K562 (cell line): Measurements from ENCODE around the gene ROMO1. TPM values are rescaled to one million over a fixed set of nuclear protein-coding genes. Genes with fewer than 3 reads are reported as not detected.

Source experiments
- ATAC-seq: fragments of 200-7000 bp; cut with Tn5 transposase; 3 replicates; pipeline ENCODE4 v1.9.1; 2020; ENCODE audit warnings: moderate library complexity
- BruUV-seq: library from RNA; stranded (reverse); fragments of 400-500 nt; replicated peaks from 2 replicates; lab custom pipeline; 2021; lab: Mats Ljungman, UMichigan
- CTCF ChIA-PET: fragments of 300-600 bp; formaldehyde crosslinking; extraction: SDS; loops from one replicate; lab custom pipeline; 2021; ENCODE audit warnings: low intra/inter-chr PET ratio; lab: Yijun Ruan, JAX
- POLR2A ChIA-PET: fragments of 300-600, 350-650 bp; sonication (Branson Sonifier 250); formaldehyde crosslinking; extraction: SDS; loops from one replicate; lab custom pipeline; 2021; ENCODE audit warnings: antibody characterized with exemption, inconsistent platforms; lab: Yijun Ruan, JAX
- DNase-seq, 4 experiments: peaks; one replicate each; pipeline versions ENCODE4 v3.0.0 to v3.0.0-alpha.2; 2011 to 2018; ENCODE audit warnings: low spot score in 3 of 4, mixed read lengths in 3 of 4; ENCODE audit errors: extremely low read depth in 1 of 4
- FAIRE-seq: peaks from 2 replicates; lab custom pipeline; 2011; peaks lifted over from hg19 to GRCh38; lab: Jason Lieb, UNC
- H2AFZ ChIP-seq: 2 replicates; pipeline ENCODE4 v1.6.0; 2011; ENCODE audit warnings: low read depth, low read length, control low read depth, inconsistent platforms
- H3K27ac ChIP-seq: fragments of 200-600 bp; 3 replicates; pipeline ENCODE4 v1.8.0; 2011; ENCODE audit warnings: low read depth, mild to moderate bottlenecking, control low read depth, inconsistent platforms, low read length, moderate library complexity, mixed read lengths; ENCODE audit errors: extremely low read depth
- H3K27me3 ChIP-seq, 2 experiments: fragments of 300-600 bp in 1 of 2; 2 replicates in 1 of 2; 3 replicates in 1 of 2; pipeline versions ENCODE4 v1.6.0 to v1.8.0; 2011; ENCODE audit warnings: inconsistent platforms in 2 of 2, low read length in 2 of 2, mild to moderate bottlenecking in 1 of 2, mixed read lengths in 1 of 2, moderate library complexity in 1 of 2; ENCODE audit not compliant: control insufficient read depth in 2 of 2, insufficient read depth in 2 of 2
- H3K36me3 ChIP-seq: fragments of 300-600 bp; 3 replicates; pipeline ENCODE4 v1.8.0; 2011; ENCODE audit warnings: mild to moderate bottlenecking, low read length, inconsistent platforms; ENCODE audit not compliant: control insufficient read depth, insufficient read depth
- H3K4me1 ChIP-seq, 2 experiments: fragments of 200-600 bp in 1 of 2; replicated peaks in 1 of 2; 2 replicates in 1 of 2; 3 replicates in 1 of 2; pipeline versions ENCODE4 v1.5.1 to v1.8.0; 2011; ENCODE audit warnings: inconsistent platforms in 2 of 2, low read length in 2 of 2, mild to moderate bottlenecking in 1 of 2, mixed read lengths in 1 of 2, moderate library complexity in 1 of 2; ENCODE audit not compliant: control insufficient read depth in 2 of 2, insufficient read depth in 2 of 2
- H3K4me2 ChIP-seq: 2 replicates; pipeline ENCODE4 v1.6.1; 2011; ENCODE audit warnings: low read length, control low read depth, inconsistent platforms, mixed read lengths; ENCODE audit not compliant: insufficient read depth
- H3K4me3 ChIP-seq: fragments of 200-600 bp; sonication (generic), shearing (Covaris generic); 2 replicates; pipeline ENCODE4 v1.5.1; 2016; ENCODE audit warnings: control low read depth, inconsistent platforms
- H3K79me2 ChIP-seq: fragments of 200-600 bp; 3 replicates; pipeline ENCODE4 v1.8.0; 2011; ENCODE audit warnings: low read length, inconsistent platforms; ENCODE audit not compliant: control insufficient read depth, insufficient read depth
- H3K9ac ChIP-seq, 2 experiments: 2 replicates each; pipeline versions ENCODE4 v1.6.0 to v1.6.1; 2011; ENCODE audit warnings: low read depth in 2 of 2, low read length in 2 of 2, control low read depth in 1 of 2, inconsistent platforms in 1 of 2, mild to moderate bottlenecking in 1 of 2, mixed read lengths in 1 of 2; ENCODE audit not compliant: insufficient read depth in 1 of 2
- H3K9me1 ChIP-seq: one replicate; pipeline ENCODE4 v1.6.0; 2011; ENCODE audit warnings: inconsistent platforms, mild to moderate bottlenecking, low read length, moderate library complexity; ENCODE audit not compliant: control insufficient read depth, insufficient read depth
- H3K9me3 ChIP-seq: replicated peaks from 2 replicates; pipeline ENCODE4 v1.5.1; 2011; ENCODE audit warnings: low read depth, low read length, inconsistent platforms; ENCODE audit not compliant: control insufficient read depth, insufficient read depth
- H4K20me1 ChIP-seq: replicated peaks from 2 replicates; pipeline ENCODE4 v1.6.1; 2011; ENCODE audit warnings: low read length, inconsistent platforms, mixed read lengths; ENCODE audit not compliant: control insufficient read depth, insufficient read depth
- CCAR2 ChIP-seq: fragments of 200-400 bp; formaldehyde crosslinking; IDR thresholded peaks from 2 replicates; pipeline ENCODE4 v1.6.1; 2017; ENCODE audit warnings: mild to moderate bottlenecking, low read depth, low read length
- DLX4 ChIP-seq: fragments of 250-450 bp; sonication (Bioruptor Pico); IDR thresholded peaks from 2 replicates; pipeline ENCODE4 v1.6.1; 2021; ENCODE audit warnings: mild to moderate bottlenecking
- EHMT2 ChIP-seq: fragments of 450-650 bp; IDR thresholded peaks from 2 replicates; pipeline ENCODE4 v1.6.1; 2018; ENCODE audit warnings: antibody characterized with exemption
- GTF3C2 ChIP-seq: IDR thresholded peaks from 3 replicates; pipeline ENCODE4 v1.6.1; 2011; ENCODE audit warnings: borderline replicate concordance, mild to moderate bottlenecking, moderate library complexity; ENCODE audit not compliant: insufficient read length; ENCODE audit errors: extremely low read depth
- HMG20A ChIP-seq: fragments of 450-650 bp; formaldehyde crosslinking; conservative IDR thresholded peaks from 2 replicates; pipeline ENCODE4 v1.4.0; 2020; ENCODE audit warnings: mild to moderate bottlenecking, mixed read lengths
- RBFOX2 ChIP-seq: fragments of 200-400 bp; formaldehyde crosslinking; IDR thresholded peaks from 2 replicates; pipeline ENCODE4 v1.6.1; 2017; ENCODE audit warnings: low read depth, mild to moderate bottlenecking, low read length, moderate library complexity
- TAF15 ChIP-seq: fragments of 200-400 bp; formaldehyde crosslinking; IDR thresholded peaks from 2 replicates; pipeline ENCODE4 v1.6.1; 2017; ENCODE audit warnings: mild to moderate bottlenecking, low read depth, low read length, moderate library complexity
- WGBS: fragments of 100-300 bp; shearing (Covaris generic); methylation state at CpG from one replicate; pipeline ENCODE4 v1.1.6; 2016; ENCODE audit warnings: low coverage, mixed read lengths; ENCODE audit not compliant: insufficient coverage; ENCODE audit errors: missing lambda C conversion rate; 5-methylcytosine and 5-hydroxymethylcytosine counted together
- in situ Hi-C: fragments of 300-500 bp; cut with MboI; formaldehyde crosslinking; loops from 4 replicates; pipeline ENCODE4 v1.15.0; 2018; ENCODE audit warnings: inconsistent platforms, mixed read lengths
- intact Hi-C: fragments of 100-400 bp; cut with micrococcal nuclease; formaldehyde crosslinking; loops from 2 replicates; pipeline ENCODE4 v1.14.2; 2022
- polyA plus RNA-seq, 8 experiments: library from polyadenylated mRNA; depleted of rRNA in 4 of 8; stranded (reverse) in 5 of 8; unstranded in 3 of 8; fragments of >200 nt; fragmentation: Nextera tagmentation in 2 of 8; fragmentation: Illumina TruSeq in 1 of 8; extraction: Ambion mirVana in 2 of 8; extraction: Trizol in 1 of 8; gene quantifications; 2 replicates each; pipeline versions ENCODE4 v1.2.1 to v1.2.3, GENCODE V29; 2011 to 2014; ENCODE audit warnings: inconsistent platforms in 1 of 8, missing spikeins in 1 of 8
- total RNA-seq, 7 experiments: library from RNA; depleted of rRNA in 6 of 7; stranded (reverse); fragments of >200 nt in 6 of 7; fragmentation: Illumina TruSeq in 2 of 7; extraction: Trizol in 2 of 7; gene quantifications; 2 replicates each; pipeline versions ENCODE4 v1.2.1 to v1.2.3, GENCODE V29; 2011 to 2021; ENCODE audit warnings: low replicate concordance in 1 of 7

ROMO1 gene
- total and polyA plus RNA-seq, 9 of the 15 experiments (the other 6 are each of a cell fraction or from before 2014, with no cell fraction given), result 31.8 to 741 (median 226) TPM

GRCh38 chr20:35695978-35696377 lies 3.2 kb upstream of the ROMO1 start:
- Histone ChIP-seq H3K27ac (no peak overlapping the region), H3K9me3 (no peaks in the 10 kb centered on the region), H3K27me3 (no peaks in the 10 kb centered on the region), H3K79me2 (peaks cover 38% of the 10 kb centered on the region), H3K4me3 (no peak overlapping the region), H3K9ac (no peak overlapping the region), H3K4me1 (peaks cover 10 to 14% of the 10 kb centered on the region in 2 experiments; a peak in 4 of 5 replicates), H2AFZ (no peak overlapping the region), H3K9me1 (no peaks in the 10 kb centered on the region), H3K36me3 (peaks cover 46% of the 10 kb centered on the region; the same call in 2 of the 3 replicates), H3K4me2 (no peak overlapping the region), H4K20me1 (no peaks in the 10 kb centered on the region; the same call in 1 of the 2 replicates)
- BruUV-seq, result no TSS peak
- in situ Hi-C loops, result no loop called here
- no peak for ATAC-seq
- TF ChIP-seq GTF3C2 (no peak), HMG20A (CRISPR knock-in tag) (no peak), CCAR2 (no peak), DLX4 (CRISPR knock-in tag) (no peak), RBFOX2 (no peak), EHMT2 (no peak), TAF15 (no peak)
- WGBS, result 85% methylated on average over 2 of the region's 4 CpGs
- ChIA-PET CTCF (no interaction called here), POLR2A (interaction anchor here (1.0 kb wide), 1 partner anchor 206 kb away, joined by 3 read pairs; no protein-coding TSS in a partner anchor)
- DNase-seq, result no peak
- intact Hi-C loops, result no loop called here
- no peak for FAIRE-seq
